A673 (cell line): Measurements from ENCODE around the gene GPALPP1. TPM values are rescaled to one million over a fixed set of nuclear protein-coding genes. Genes with fewer than 3 reads are reported as not detected.
"Not testable (repeated sequence)": the region's sequence is repeated elsewhere in the genome, so short reads cannot be mapped to it uniquely, and the experiment has no call there.

ENCODE experiments used
- BruUV-seq: library from RNA; stranded (reverse); fragments of 400-500 nt; replicated peaks from 2 replicates; lab custom pipeline; 2021; lab: Mats Ljungman, UMichigan
- CTCF ChIA-PET: fragments of 300-600 bp; sonication (Branson Sonifier 250); formaldehyde crosslinking; loops from one replicate; lab custom pipeline; 2022; ENCODE audit warnings: antibody characterized with exemption; lab: Charles Lee
- POLR2A ChIA-PET: fragments of 300-600 bp; sonication (Branson Sonifier 250); formaldehyde crosslinking; loops from one replicate; lab custom pipeline; 2022; ENCODE audit warnings: antibody characterized with exemption; ENCODE audit not compliant: low non-redundant PET; lab: Charles Lee
- DNase-seq: peaks from one replicate; pipeline ENCODE4 v3.0.0-alpha.2; 2015; ENCODE audit warnings: low spot score
- H3K27ac ChIP-seq: fragments of 200-600 bp; sonication (generic); 2 replicates; pipeline ENCODE4 v1.5.1; 2016; ENCODE audit warnings: mixed run types, low read depth, mild to moderate bottlenecking, mixed read lengths, antibody characterized with exemption, low read length; ENCODE audit not compliant: poor library complexity, severe bottlenecking
- H3K27me3 ChIP-seq: fragments of 200-600 bp; sonication (generic); replicated peaks from 2 replicates; pipeline ENCODE4 v1.6.1; 2017; ENCODE audit warnings: mixed run types, low read depth, mild to moderate bottlenecking, mixed read lengths, antibody characterized with exemption, low read length; ENCODE audit not compliant: insufficient read depth, poor library complexity
- H3K36me3 ChIP-seq: fragments of 200-600 bp; sonication (generic); 2 replicates; pipeline ENCODE4 v1.6.1; 2016; ENCODE audit warnings: mixed run types, mild to moderate bottlenecking, mixed read lengths, antibody characterized with exemption, low read length; ENCODE audit not compliant: insufficient read depth, poor library complexity, severe bottlenecking
- H3K4me1 ChIP-seq: fragments of 200-600 bp; sonication (generic); 2 replicates; pipeline ENCODE4 v1.6.1; 2017; ENCODE audit warnings: mixed run types, mild to moderate bottlenecking, mixed read lengths, antibody characterized with exemption, low read length; ENCODE audit not compliant: insufficient read depth, poor library complexity, severe bottlenecking
- H3K4me3 ChIP-seq: fragments of 200-600 bp; sonication (generic); 2 replicates; pipeline ENCODE4 v1.5.1; 2016; ENCODE audit warnings: low read depth, mixed run types, mild to moderate bottlenecking, mixed read lengths, low read length; ENCODE audit not compliant: poor library complexity, severe bottlenecking
- H3K9me3 ChIP-seq: fragments of 200-600 bp; sonication (generic); 2 replicates; pipeline ENCODE4 v1.6.1; 2016; ENCODE audit warnings: mixed run types, low read depth, mild to moderate bottlenecking, mixed read lengths, antibody characterized with exemption, low read length; ENCODE audit not compliant: poor library complexity, severe bottlenecking
- CTCF ChIP-seq: fragments of 300-800, 200-600 bp; sonication (generic); conservative IDR thresholded peaks from 2 replicates; pipeline ENCODE4 v1.5.1; 2017; ENCODE audit warnings: low read depth, mild to moderate bottlenecking, antibody characterized with exemption, low read length, moderate library complexity, mixed read lengths
- EZH2 ChIP-seq: fragments of 200-600 bp; sonication (generic); IDR thresholded peaks from 2 replicates; pipeline ENCODE4 v1.6.1; 2017; ENCODE audit warnings: borderline replicate concordance, low read depth, mild to moderate bottlenecking, mixed read lengths, antibody characterized with exemption, low read length; ENCODE audit not compliant: poor library complexity, severe bottlenecking
- intact Hi-C: fragments of 100-400 bp; cut with micrococcal nuclease; formaldehyde crosslinking; loops from one replicate; pipeline ENCODE4 v1.10.0; 2022; ENCODE audit not compliant: unreplicated experiment
- total RNA-seq: library from RNA; stranded (reverse); gene quantifications from 2 replicates; pipeline ENCODE4 v1.2.3, GENCODE V29; 2021

Gene GPALPP1
- total RNA-seq, 1 experiment from 2014 or later, result 29.7 TPM

GRCh38 chr13:45060062-45060461 is 70.7 kb downstream of the GPALPP1 start:
- TF ChIP-seq CTCF, result no peak
- no peak for TF ChIP-seq EZH2
- BruUV-seq, result no TSS peak
- CTCF ChIA-PET, result no interaction called here

DNA sequence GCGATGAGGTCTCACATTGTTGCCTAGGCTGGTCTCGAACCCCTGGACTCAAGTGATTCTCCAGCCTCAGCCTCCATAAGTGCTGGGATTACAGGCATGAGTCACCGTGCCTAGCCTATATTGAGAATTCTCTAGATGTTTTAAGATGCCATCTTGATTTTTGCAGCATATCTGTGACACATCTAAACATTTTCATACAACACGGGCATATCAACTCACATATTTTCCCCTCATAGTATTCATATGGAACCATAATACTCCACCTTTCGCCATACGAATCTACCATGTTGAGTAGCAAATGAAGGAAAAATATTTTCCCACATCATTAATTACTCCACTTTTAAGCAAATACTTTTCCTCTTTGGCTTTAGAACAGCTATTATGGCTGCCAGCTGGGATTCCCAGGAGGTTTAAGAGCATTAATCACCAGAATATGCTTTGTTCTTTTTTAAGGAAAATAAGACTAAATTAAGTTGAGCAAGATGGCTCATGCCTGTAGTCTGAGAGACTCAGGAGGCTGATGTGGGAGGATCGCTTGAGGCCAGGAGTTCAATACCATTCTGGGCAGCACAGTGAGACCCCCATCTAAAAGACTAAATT is 74.0 kb downstream of the GPALPP1 start:
- no peak overlapping the region for H3K4me3 ChIP-seq
- H3K9me3 ChIP-seq, result no peaks in the 10 kb centered on the region
- no peak overlapping the region for H3K27ac ChIP-seq
- DNase-seq, result peak; percentile 37
- ChIA-PET POLR2A (no interaction called here), CTCF (no interaction called here)
- no TSS peak for BruUV-seq
- intact Hi-C loops, result no loop called here
- no peaks in the 10 kb centered on the region for H3K36me3 ChIP-seq
- TF ChIP-seq EZH2, result no peak
- TF ChIP-seq CTCF, result no peak
- no peaks in the 10 kb centered on the region for H3K4me1 ChIP-seq
- H3K27me3 ChIP-seq, result no peaks in the 10 kb centered on the region

More at GRCh38 chr13:45060062-45060461, 70.7 kb downstream of the GPALPP1 start:
- Histone ChIP-seq H3K9me3 (no peaks in the 10 kb centered on the region), H3K4me3 (no peak overlapping the region), H3K4me1 (peaks cover 12% of the 10 kb centered on the region), H3K27me3 (no peaks in the 10 kb centered on the region), H3K27ac (no peak overlapping the region), H3K36me3 (no peaks in the 10 kb centered on the region)
- intact Hi-C loops, result no loop called here
- DNase-seq, result no peak
- POLR2A ChIA-PET, result no interaction called here

GRCh38 chr13:45063889-45064288 is 74.6 kb downstream of the GPALPP1 start:
- H3K27ac ChIP-seq, DNase-seq, H3K27me3 ChIP-seq, H3K4me1 ChIP-seq, H3K9me3 ChIP-seq, BruUV-seq, CTCF ChIA-PET, intact Hi-C loops, POLR2A ChIA-PET, H3K36me3 ChIP-seq, H3K4me3 ChIP-seq: not testable (repeated sequence)

DNA sequence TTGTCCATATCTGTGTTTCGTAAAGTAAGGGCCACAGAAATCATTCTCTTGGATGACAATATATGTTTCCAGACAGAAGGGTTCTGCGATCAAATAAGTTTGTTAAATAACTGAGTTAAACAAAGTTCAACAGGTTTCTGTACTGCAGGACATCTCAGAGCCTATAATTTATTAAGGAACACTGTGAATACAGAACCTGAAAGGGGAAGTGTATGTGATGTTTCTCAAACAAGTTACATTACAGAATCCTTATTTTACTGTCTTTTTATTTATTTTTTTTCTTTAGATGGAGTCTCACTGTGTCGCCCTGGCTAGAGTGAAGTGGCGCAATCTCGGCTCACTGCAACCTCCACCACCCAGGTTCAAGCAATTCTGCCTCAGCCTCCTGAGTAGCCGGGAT is 75.6 kb downstream of the GPALPP1 start:
- Histone ChIP-seq H3K27ac (no peak overlapping the region), H3K9me3 (no peaks in the 10 kb centered on the region), H3K27me3 (no peaks in the 10 kb centered on the region), H3K4me1 (no peaks in the 10 kb centered on the region), H3K4me3 (no peak overlapping the region), H3K36me3 (no peaks in the 10 kb centered on the region)
- no TSS peak for BruUV-seq
- intact Hi-C loops, result no loop called here
- ChIA-PET CTCF (no interaction called here), POLR2A (no interaction called here)
- DNase-seq, result no peak
- TF ChIP-seq EZH2 (no peak), CTCF (no peak)
